Left ventricle myocardium inferior (tissue), 1 donor: ENCODE data around the gene GPR152. TPM values are rescaled to one million over a fixed set of nuclear protein-coding genes. Genes with fewer than 3 reads are reported as not detected.

ENCODE experiments used
- DNase-seq: peaks from one replicate; pipeline ENCODE4 v3.0.0-alpha.2; 2020
- H3K27ac ChIP-seq: fragments of 200-600 bp; replicated peaks from 2 replicates; pipeline ENCODE4 v1.8.0; 2021
- H3K27me3 ChIP-seq: fragments of 200-600 bp; 2 replicates; pipeline ENCODE4 v1.8.0; 2021; ENCODE audit warnings: low read depth
- H3K36me3 ChIP-seq: fragments of 200-600 bp; 2 replicates; pipeline ENCODE4 v1.8.0; 2021
- H3K4me1 ChIP-seq: fragments of 200-600 bp; 2 replicates; pipeline ENCODE4 v1.8.0; 2021
- H3K4me3 ChIP-seq: fragments of 200-600 bp; 2 replicates; pipeline ENCODE4 v1.8.0; 2021; ENCODE audit warnings: mild to moderate bottlenecking, moderate library complexity
- H3K9me3 ChIP-seq: fragments of 200-600 bp; replicated peaks from 2 replicates; pipeline ENCODE4 v1.8.0; 2021
- CTCF ChIP-seq: fragments of 200-600 bp; IDR thresholded peaks from 2 replicates; pipeline ENCODE4 v1.8.0; 2021; ENCODE audit warnings: antibody characterized with exemption, mild to moderate bottlenecking, borderline replicate concordance
- intact Hi-C: fragments of 100-400 bp; cut with micrococcal nuclease; formaldehyde crosslinking; loops from one replicate; pipeline ENCODE4 v1.11.0; 2022
- total RNA-seq: library from RNA; stranded (reverse); fragmentation: NEBNext Ultra II Directional; extraction: Animal tissue kit (Norgen Biotek cat#: 25700); gene quantifications from one replicate; pipeline ENCODE4 v1.2.1, GENCODE V29; 2021
- donor health status: DM: no; HTN: yes; CAD: no; lungs with severe emphysema.

Gene GPR152
- total RNA-seq, 1 donor from 2014 or later: not detected

- Histone ChIP-seq H3K27me3 (no peaks in the 10 kb centered on the region), H3K27ac (peak within 1 kb of the TSS; percentile 38), H3K4me1 (peaks cover 52% of the 10 kb centered on the region), H3K36me3 (peaks cover 67% of the 10 kb centered on the region), H3K9me3 (no peaks in the 10 kb centered on the region), H3K4me3 (no peak within 1 kb of the TSS)
- no peak for DNase-seq
- intact Hi-C loops: no loop called here
- no peak for TF ChIP-seq CTCF
Observed at GRCh38 chr11:67437082-67437808, 15.3 kb downstream of the GPR152 start, which contains the start of gene PTPRCAP. Gene PTPRCAP (minus strand): TSS chr11:67437682. CDS start chr11:67437619, 63 bp downstream.

DNA sequence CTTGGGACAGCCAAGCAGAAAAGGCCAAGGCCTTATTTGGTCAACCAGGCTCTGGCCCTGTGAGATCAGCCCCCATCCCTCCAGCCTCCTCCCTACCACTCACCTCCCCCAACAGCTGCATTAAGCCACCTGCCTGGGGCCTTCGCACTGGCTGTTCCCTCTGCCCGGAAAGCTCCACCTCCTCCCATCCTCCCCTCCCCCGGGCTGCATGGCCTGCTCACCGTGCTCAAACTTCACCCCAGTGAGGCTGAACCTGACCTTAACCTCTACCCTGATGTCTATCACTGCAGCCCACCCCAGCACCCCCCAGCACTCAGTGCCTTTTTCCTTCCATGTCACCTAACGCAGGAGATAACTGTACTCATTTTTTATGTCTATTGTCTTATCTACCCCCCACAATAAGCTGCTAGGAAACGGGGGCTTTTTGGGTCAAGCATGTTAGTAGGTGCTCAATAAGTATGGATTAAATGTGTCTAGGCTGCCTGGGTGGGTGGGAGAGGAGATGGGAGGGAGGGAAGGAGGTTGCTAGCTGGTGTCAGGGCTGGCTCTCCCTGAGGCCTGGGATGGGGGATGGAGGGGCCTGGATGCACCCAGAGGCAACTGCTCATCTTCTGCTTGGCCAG is 16.0 kb downstream of the GPR152 start:
- peaks cover 70% of the 10 kb centered on the region for H3K36me3 ChIP-seq
- H3K4me1 ChIP-seq: peaks cover 45% of the 10 kb centered on the region
- DNase-seq: no peak
- intact Hi-C loops: no loop called here
- H3K9me3 ChIP-seq: no peaks in the 10 kb centered on the region
- H3K27ac ChIP-seq: peak overlapping the region; percentile 38
- H3K27me3 ChIP-seq: no peaks in the 10 kb centered on the region
- H3K4me3 ChIP-seq: no peak overlapping the region
- no peak for TF ChIP-seq CTCF

DNA sequence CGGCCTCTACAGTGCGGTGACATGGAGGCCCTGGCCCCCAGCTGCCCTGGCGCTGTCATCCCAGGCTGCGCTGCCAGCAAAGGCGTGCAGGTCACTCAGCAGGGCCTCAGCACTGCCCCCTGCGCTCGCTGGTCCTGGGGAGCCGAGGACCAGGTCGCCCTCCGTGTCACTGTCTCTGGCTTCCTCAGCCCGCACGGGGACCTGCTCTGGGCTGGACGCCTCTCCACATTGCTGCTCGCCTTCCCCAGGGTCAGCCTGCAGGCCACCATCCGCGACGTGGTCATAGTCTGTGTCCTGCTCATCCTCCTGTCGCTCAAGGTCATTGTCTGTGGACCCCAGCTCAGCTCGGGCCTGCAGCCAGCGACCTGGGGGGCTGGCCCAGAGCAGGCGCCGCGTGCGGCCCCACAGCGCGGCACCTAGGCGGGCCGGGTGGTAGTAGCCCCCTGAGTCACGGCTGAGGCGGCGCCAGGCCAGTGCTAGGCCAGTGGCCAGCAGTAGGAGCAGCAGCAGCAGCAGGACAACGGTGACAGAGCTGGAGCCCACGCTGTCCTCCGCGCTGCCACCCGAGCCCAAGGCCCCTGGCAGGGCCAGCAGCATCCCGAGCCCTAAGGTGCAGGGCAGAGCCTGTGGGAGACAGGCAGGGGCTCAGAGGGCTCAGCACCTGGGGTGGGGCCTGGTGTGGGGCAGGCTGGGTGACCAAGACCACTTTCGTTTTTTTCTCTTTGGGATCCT is 16.6 kb downstream of the GPR152 start:
- peaks cover 38% of the 10 kb centered on the region for H3K4me1 ChIP-seq
- H3K36me3 ChIP-seq: peaks cover 70% of the 10 kb centered on the region
- no peak for DNase-seq
- no peak for TF ChIP-seq CTCF
- H3K4me3 ChIP-seq: no peak overlapping the region
- H3K27me3 ChIP-seq: no peaks in the 10 kb centered on the region
- intact Hi-C loops: no loop called here
- no peaks in the 10 kb centered on the region for H3K9me3 ChIP-seq
- H3K27ac ChIP-seq: peak overlapping the region; percentile 40

- no peaks in the 10 kb centered on the region for H3K9me3 ChIP-seq
- peaks cover 73% of the 10 kb centered on the region for H3K36me3 ChIP-seq
- H3K4me3 ChIP-seq: no peak overlapping the region
- H3K27me3 ChIP-seq: no peaks in the 10 kb centered on the region
- H3K4me1 ChIP-seq: peaks cover 32% of the 10 kb centered on the region
- no peak for TF ChIP-seq CTCF
- intact Hi-C loops: no loop called here
- no peak for DNase-seq
- H3K27ac ChIP-seq: no peak overlapping the region
Observed at GRCh38 chr11:67435031-67435726, 17.4 kb downstream of the GPR152 start.

GRCh38 chr11:67434395-67434881 is 18.1 kb downstream of the GPR152 start:
- peaks cover 32% of the 10 kb centered on the region for H3K4me1 ChIP-seq
- no peak overlapping the region for H3K27ac ChIP-seq
- H3K27me3 ChIP-seq: no peaks in the 10 kb centered on the region
- no peak for TF ChIP-seq CTCF
- H3K36me3 ChIP-seq: peaks cover 77% of the 10 kb centered on the region
- no peak overlapping the region for H3K4me3 ChIP-seq
- intact Hi-C loops: no loop called here
- no peaks in the 10 kb centered on the region for H3K9me3 ChIP-seq
- no peak for DNase-seq
